Hepatocyte (in vitro differentiated cells): ENCODE data around the gene SLAMF1. TPM values are rescaled to one million over a fixed set of nuclear protein-coding genes. Genes with fewer than 3 reads are reported as not detected.
"Not testable (repeated sequence)": the region's sequence is repeated elsewhere in the genome, so short reads cannot be mapped to it uniquely, and the experiment has no call there.

Experiments used
- DNase-seq: peaks from one replicate; pipeline ENCODE4 v3.0.0-alpha.2; 2016; ENCODE audit warnings: low spot score
- H2AFZ ChIP-seq: fragments of 200-600 bp; sonication (generic); 2 replicates; pipeline ENCODE4 v1.6.0; 2016; ENCODE audit warnings: antibody characterized with exemption, mild to moderate bottlenecking
- H3K27ac ChIP-seq: fragments of 200-600 bp; sonication (generic); 2 replicates; pipeline ENCODE4 v1.5.1; 2016; ENCODE audit warnings: mild to moderate bottlenecking
- H3K27me3 ChIP-seq: fragments of 200-600 bp; sonication (generic); 2 replicates; pipeline ENCODE4 v1.6.1; 2016
- H3K36me3 ChIP-seq: fragments of 200-600 bp; sonication (generic); replicated peaks from 2 replicates; pipeline ENCODE4 v1.5.1; 2016; ENCODE audit warnings: low read depth; ENCODE audit not compliant: insufficient read depth
- H3K4me1 ChIP-seq: fragments of 200-600 bp; sonication (generic); 2 replicates; pipeline ENCODE4 v1.5.1; 2016; ENCODE audit warnings: mild to moderate bottlenecking, moderate library complexity; ENCODE audit not compliant: insufficient read depth
- H3K4me2 ChIP-seq: fragments of 200-600 bp; sonication (generic); 2 replicates; pipeline ENCODE4 v1.6.0; 2016
- H3K4me3 ChIP-seq: fragments of 200-600 bp; sonication (generic); 2 replicates; pipeline ENCODE4 v1.5.1; 2016; ENCODE audit warnings: mild to moderate bottlenecking
- H3K79me2 ChIP-seq: fragments of 200-600 bp; sonication (generic); 2 replicates; pipeline ENCODE4 v1.6.0; 2017; ENCODE audit warnings: mild to moderate bottlenecking
- H3K9me2 ChIP-seq: fragments of 200-600 bp; sonication (generic); replicated peaks from 2 replicates; pipeline ENCODE4 v1.6.0; 2017; ENCODE audit warnings: mild to moderate bottlenecking; ENCODE audit not compliant: insufficient read depth
- H3K9me3 ChIP-seq: fragments of 200-600 bp; sonication (generic); 2 replicates; pipeline ENCODE4 v1.5.1; 2016; ENCODE audit warnings: low read depth, mild to moderate bottlenecking
- H4K20me1 ChIP-seq: fragments of 200-600 bp; sonication (generic); 2 replicates; pipeline ENCODE4 v1.6.0; 2016; ENCODE audit warnings: mild to moderate bottlenecking; ENCODE audit not compliant: insufficient read depth, poor library complexity, severe bottlenecking
- EZH2 ChIP-seq: fragments of 200-600 bp; sonication (generic); IDR thresholded peaks from 2 replicates; pipeline ENCODE4 v1.6.1; 2016; ENCODE audit warnings: antibody characterized with exemption, mild to moderate bottlenecking, borderline replicate concordance
- EZH2phosphoT487 ChIP-seq: fragments of 200-600 bp; sonication (generic); IDR thresholded peaks from one replicate; pipeline ENCODE4 v1.6.1; 2018; ENCODE audit warnings: antibody characterized with exemption, mild to moderate bottlenecking, low read depth, moderate library complexity; ENCODE audit not compliant: unreplicated experiment, severe bottlenecking
- WGBS: methylation state at CpG from one replicate; pipeline ENCODE4 v1.1.6; 2016; ENCODE audit warnings: low lambda C conversion rate; ENCODE audit errors: missing lambda C conversion rate; 5-methylcytosine and 5-hydroxymethylcytosine counted together
- polyA plus RNA-seq: library from polyadenylated mRNA; unstranded; fragments of >200 nt; fragmentation: Nextera tagmentation; extraction: Ambion mirVana; gene quantifications from 2 replicates; pipeline ENCODE4 v1.2.1, GENCODE V29; 2016
- total RNA-seq: library from RNA; depleted of rRNA; stranded (reverse); fragments of >200 nt; gene quantifications from 2 replicates; pipeline ENCODE4 v1.2.3, GENCODE V29; 2014
- TF ChIP-seq, protein P1 (sequence below): fragments of 200-600 bp; sonication (generic); IDR thresholded peaks from 2 replicates; pipeline ENCODE4 v1.5.1; 2016; ENCODE audit warnings: antibody characterized with exemption, mild to moderate bottlenecking; ENCODE audit not compliant: poor library complexity

SLAMF1 gene
- total and polyA plus RNA-seq, 2 experiments from 2014 or later = 1.2 to 2.1 TPM

DNA sequence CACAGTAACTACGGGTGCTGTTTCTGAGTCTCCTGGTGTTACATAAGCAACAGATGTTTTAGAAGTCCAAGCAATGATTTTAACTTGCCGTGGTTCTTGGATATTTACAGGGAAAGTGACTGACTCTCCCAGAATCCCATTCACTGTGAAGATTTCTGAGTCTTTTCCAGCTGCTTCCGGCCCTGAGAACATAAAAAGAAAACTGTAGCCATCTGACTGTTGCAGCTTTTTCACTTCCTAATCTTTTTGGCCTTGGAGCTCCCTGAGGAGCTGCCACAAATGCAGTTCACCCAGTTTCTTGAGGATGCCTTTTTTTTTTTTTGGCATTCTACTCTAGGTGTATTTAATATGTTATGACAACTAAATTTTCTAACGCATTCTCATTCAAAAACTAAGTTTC is 81.3 kb downstream of the SLAMF1 start:
- DNase-seq = no peak
- Histone ChIP-seq H3K9me2 (no peaks in the 10 kb centered on the region), H3K4me3 (no peak overlapping the region), H3K4me1 (no peaks in the 10 kb centered on the region), H3K4me2 (no peak overlapping the region), H3K36me3 (no peaks in the 10 kb centered on the region), H3K27me3 (no peaks in the 10 kb centered on the region), H3K9me3 (peaks cover 5% of the 10 kb centered on the region), H3K27ac (no peak overlapping the region), H3K79me2 (no peaks in the 10 kb centered on the region), H2AFZ (no peak overlapping the region), H4K20me1 (no peaks in the 10 kb centered on the region)
- no peak for TF ChIP-seq EZH2phosphoT487
- TF ChIP-seq EZH2 = no peak
- TF ChIP-seq, protein P1, sequence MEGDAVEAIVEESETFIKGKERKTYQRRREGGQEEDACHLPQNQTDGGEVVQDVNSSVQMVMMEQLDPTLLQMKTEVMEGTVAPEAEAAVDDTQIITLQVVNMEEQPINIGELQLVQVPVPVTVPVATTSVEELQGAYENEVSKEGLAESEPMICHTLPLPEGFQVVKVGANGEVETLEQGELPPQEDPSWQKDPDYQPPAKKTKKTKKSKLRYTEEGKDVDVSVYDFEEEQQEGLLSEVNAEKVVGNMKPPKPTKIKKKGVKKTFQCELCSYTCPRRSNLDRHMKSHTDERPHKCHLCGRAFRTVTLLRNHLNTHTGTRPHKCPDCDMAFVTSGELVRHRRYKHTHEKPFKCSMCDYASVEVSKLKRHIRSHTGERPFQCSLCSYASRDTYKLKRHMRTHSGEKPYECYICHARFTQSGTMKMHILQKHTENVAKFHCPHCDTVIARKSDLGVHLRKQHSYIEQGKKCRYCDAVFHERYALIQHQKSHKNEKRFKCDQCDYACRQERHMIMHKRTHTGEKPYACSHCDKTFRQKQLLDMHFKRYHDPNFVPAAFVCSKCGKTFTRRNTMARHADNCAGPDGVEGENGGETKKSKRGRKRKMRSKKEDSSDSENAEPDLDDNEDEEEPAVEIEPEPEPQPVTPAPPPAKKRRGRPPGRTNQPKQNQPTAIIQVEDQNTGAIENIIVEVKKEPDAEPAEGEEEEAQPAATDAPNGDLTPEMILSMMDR = no peak
- 85% methylated on average over 4 of the region's 4 CpGs for WGBS

DNA sequence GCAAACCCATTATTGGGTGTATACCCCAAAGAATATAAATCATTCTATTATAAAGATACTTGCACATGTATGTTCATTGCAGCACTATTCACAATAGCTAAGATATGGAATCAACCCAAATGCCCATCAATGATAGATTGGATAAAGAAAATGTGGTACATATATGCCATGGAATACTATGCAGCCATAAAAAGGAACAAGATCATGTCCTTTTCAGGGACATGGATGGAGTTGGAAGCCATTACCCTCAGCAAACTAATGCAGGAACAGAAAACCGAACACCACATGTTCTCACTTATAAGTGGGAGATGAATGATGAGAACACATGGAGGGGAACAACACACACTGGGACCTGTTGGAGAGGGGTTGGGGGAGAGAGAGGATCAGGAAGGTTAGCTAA is 83.6 kb downstream of the SLAMF1 start:
- H4K20me1 ChIP-seq, H3K9me2 ChIP-seq, H3K36me3 ChIP-seq, H3K27me3 ChIP-seq, H2AFZ ChIP-seq, H3K9me3 ChIP-seq, DNase-seq, H3K4me1 ChIP-seq, H3K27ac ChIP-seq, H3K4me2 ChIP-seq, H3K4me3 ChIP-seq, H3K79me2 ChIP-seq: not testable (repeated sequence)
- WGBS = 84% methylated on average over 1 of the region's 1 CpG

DNA sequence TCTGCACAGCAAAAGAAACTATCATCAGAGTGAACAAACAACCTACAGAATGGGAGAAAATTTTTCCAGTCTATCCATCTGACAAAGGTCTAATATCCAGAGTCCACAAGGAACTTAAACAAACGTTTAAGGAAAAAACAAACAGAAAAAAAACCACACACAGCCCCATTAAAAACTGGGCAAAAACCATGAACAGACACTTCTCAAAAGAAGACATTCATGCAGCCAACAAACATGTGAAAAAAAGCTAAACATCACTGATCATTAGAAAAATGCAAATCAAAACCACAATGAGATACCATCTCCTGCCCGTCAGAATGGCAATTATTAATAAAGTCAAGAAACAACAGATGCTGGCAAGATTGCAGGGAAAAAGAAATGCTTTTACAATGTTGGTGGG is 84.1 kb downstream of the SLAMF1 start:
- H4K20me1 ChIP-seq, H3K4me2 ChIP-seq, H3K79me2 ChIP-seq, DNase-seq, H3K9me3 ChIP-seq, H3K27ac ChIP-seq, H3K4me3 ChIP-seq, H3K27me3 ChIP-seq, H2AFZ ChIP-seq, H3K4me1 ChIP-seq, H3K9me2 ChIP-seq, H3K36me3 ChIP-seq: not testable (repeated sequence)
- WGBS = 73% methylated on average over 2 of the region's 2 CpGs

DNA sequence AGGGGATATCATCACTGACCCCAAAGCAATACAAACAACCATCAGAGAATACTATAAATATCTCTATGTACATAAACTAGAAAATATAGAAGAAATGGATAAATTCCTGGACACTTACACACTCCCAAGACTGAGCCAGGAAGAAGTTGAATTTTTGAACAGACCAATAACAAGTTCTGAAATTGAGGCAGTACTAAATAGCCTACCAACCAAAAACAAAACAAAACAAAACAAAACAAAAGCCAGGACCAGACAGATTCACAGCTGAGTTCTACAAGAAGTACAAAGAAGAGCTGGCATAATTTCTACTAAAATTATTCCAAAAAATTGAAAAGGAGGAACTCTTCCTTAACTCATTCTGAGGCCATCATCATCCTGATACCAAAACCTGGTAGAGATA is 86.0 kb downstream of the SLAMF1 start:
- Histone ChIP-seq H2AFZ (no peak overlapping the region), H3K4me1 (no peaks in the 10 kb centered on the region), H3K27ac (no peak overlapping the region), H3K4me2 (no peak overlapping the region), H3K27me3 (no peaks in the 10 kb centered on the region), H3K9me2 (no peaks in the 10 kb centered on the region), H3K9me3 (peaks cover 5% of the 10 kb centered on the region), H4K20me1 (no peaks in the 10 kb centered on the region), H3K79me2 (no peaks in the 10 kb centered on the region), H3K36me3 (no peaks in the 10 kb centered on the region), H3K4me3 (no peak overlapping the region)
- TF ChIP-seq EZH2phosphoT487 = no peak
- TF ChIP-seq, protein P1 = no peak
- TF ChIP-seq EZH2 = no peak
- no peak for DNase-seq
